Hepatocyte (in vitro differentiated cells): ENCODE measurements around the gene GID8.

Experiments
- CTCF ChIP-seq: fragments of 200-600 bp; sonication (generic); IDR thresholded peaks from 2 replicates; pipeline ENCODE4 v1.5.1; 2016; ENCODE audit warnings: antibody characterized with exemption, mild to moderate bottlenecking; ENCODE audit not compliant: poor library complexity
- EZH2 ChIP-seq: fragments of 200-600 bp; sonication (generic); IDR thresholded peaks from 2 replicates; pipeline ENCODE4 v1.6.1; 2016; ENCODE audit warnings: antibody characterized with exemption, mild to moderate bottlenecking, borderline replicate concordance
- EZH2phosphoT487 ChIP-seq: fragments of 200-600 bp; sonication (generic); IDR thresholded peaks from one replicate; pipeline ENCODE4 v1.6.1; 2018; ENCODE audit warnings: antibody characterized with exemption, mild to moderate bottlenecking, low read depth, moderate library complexity; ENCODE audit not compliant: unreplicated experiment, severe bottlenecking

DNA sequence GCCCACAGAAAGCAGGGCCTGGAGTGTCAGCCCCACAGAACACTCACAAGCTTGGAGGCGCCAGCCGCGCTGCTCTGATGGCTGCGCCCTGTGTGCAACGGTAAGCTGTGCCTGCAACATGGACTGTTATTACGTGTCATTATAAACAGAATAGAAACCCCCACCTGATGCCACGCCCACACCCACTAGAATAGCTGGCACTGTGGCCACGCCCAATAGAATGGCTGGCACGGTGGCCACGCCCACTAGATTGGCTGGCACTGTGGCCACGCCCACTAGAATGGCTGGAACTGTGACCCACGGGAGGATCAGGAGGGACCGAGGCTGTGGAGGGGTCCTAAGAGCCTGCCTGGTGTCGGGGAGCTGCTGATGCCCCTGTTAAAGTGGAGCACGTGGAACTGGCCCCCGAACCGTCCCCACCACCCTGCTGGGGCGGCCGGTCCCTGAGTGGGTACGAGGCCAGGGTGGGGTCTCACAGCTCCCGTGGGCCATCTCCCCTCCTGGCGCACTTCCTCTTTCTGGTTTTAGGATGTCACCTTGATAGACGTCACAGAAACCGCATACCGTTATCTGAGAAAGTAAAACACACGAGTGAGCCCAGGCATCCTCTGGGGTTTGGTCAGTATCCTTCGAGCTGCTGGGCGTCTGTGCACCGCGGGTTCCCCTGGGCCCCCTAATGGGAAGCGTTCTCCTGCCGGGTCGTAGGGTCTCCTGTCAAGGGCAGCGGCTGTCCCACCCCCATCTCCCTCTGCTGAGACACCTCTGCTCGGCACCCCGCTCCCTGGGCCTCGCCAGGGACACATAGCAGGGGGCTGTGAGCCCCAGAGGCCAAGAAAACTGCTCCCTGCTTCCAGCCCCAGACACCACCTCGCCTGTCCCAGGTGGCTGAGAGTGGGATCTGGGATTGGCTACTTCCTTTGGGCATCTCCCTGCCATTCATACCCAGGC is 39.9 kb downstream of the GID8 start:
- TF ChIP-seq EZH2 = no peak
- TF ChIP-seq CTCF = no peak
- no peak for TF ChIP-seq EZH2phosphoT487
